Germinal center (tissue), 1 donor: Measurements from ENCODE around the gene SYPL1.
"Not testable (repeated sequence)": the region's sequence is repeated elsewhere in the genome, so short reads cannot be mapped to it uniquely, and the experiment has no call there.

Source experiments
- DNase-seq: peaks from one replicate; pipeline ENCODE4 v3.0.0; 2012; ENCODE audit warnings: mixed read lengths, low spot score

Gene SYPL1

GRCh38 chr7:106112118-106112971, at the start of gene SYPL1:
TSS of gene SYPL1 (minus strand) at chr7:106112312. CDS start at chr7:106112208, 104 bp downstream.
- DNase-seq: peak; percentile 92

GRCh38 chr7:106155027-106155426, 42.9 kb upstream of the SYPL1 start:
- DNase-seq: peak; percentile 56

GRCh38 chr7:106153891-106154449, 41.9 kb upstream of the SYPL1 start:
- DNase-seq: peak; percentile 76

GRCh38 chr7:106152313-106152665, 40.2 kb upstream of the SYPL1 start:
- DNase-seq: no peak

GRCh38 chr7:106151459-106152312, 39.6 kb upstream of the SYPL1 start:
- peak; percentile 13 for DNase-seq

- no peak for DNase-seq
Measured at GRCh38 chr7:106143711-106144337, 31.7 kb upstream of the SYPL1 start.

GRCh38 chr7:106142136-106142535, 30.0 kb upstream of the SYPL1 start:
- DNase-seq: no peak

- no peak for DNase-seq
Measured at GRCh38 chr7:106140406-106141173, 28.5 kb upstream of the SYPL1 start.

GRCh38 chr7:106139265-106140251, 27.4 kb upstream of the SYPL1 start:
- DNase-seq: no peak

GRCh38 chr7:106138776-106139175, 26.7 kb upstream of the SYPL1 start:
- no peak for DNase-seq

- not testable (repeated sequence) for DNase-seq
Measured at GRCh38 chr7:106138181-106138580, 26.1 kb upstream of the SYPL1 start.

- no peak for DNase-seq
Measured at GRCh38 chr7:106134241-106134640, 22.1 kb upstream of the SYPL1 start.

GRCh38 chr7:106129291-106129690, 17.2 kb upstream of the SYPL1 start:
- DNase-seq: no peak

- DNase-seq: no peak
Measured at GRCh38 chr7:106128836-106129235, 16.7 kb upstream of the SYPL1 start.

- no peak for DNase-seq
Measured at GRCh38 chr7:106127984-106128780, 16.1 kb upstream of the SYPL1 start.

- no peak for DNase-seq
Measured at GRCh38 chr7:106126170-106126938, 14.2 kb upstream of the SYPL1 start.

- no peak for DNase-seq
Measured at GRCh38 chr7:106125417-106125816, 13.3 kb upstream of the SYPL1 start.

- DNase-seq: no peak
Measured at GRCh38 chr7:106124186-106124585, 12.1 kb upstream of the SYPL1 start.

- DNase-seq: no peak
Measured at GRCh38 chr7:106122713-106123112, 10.6 kb upstream of the SYPL1 start.
